Esophagus muscularis mucosa (tissue), 4 donors: ENCODE measurements around the gene PARD3B.

ENCODE experiments used
- EP300 ChIP-seq: sonication (generic); formaldehyde crosslinking; IDR thresholded peaks from one replicate; pipeline ENCODE4 v1.6.1; 2017; ENCODE audit warnings: antibody characterized with exemption
- POLR2A ChIP-seq: fragments of 450-650 bp; IDR thresholded peaks from one replicate; pipeline ENCODE4 v1.6.1; 2017; ENCODE audit warnings: antibody characterized with exemption, moderate library complexity, mild to moderate bottlenecking, low read depth
- POLR2AphosphoS5 ChIP-seq, 2 donors: sonication (generic); formaldehyde crosslinking; IDR thresholded peaks; one replicate each; pipeline ENCODE4 v1.6.1; 2017; ENCODE audit warnings: antibody characterized with exemption in 2 of 2
- TF ChIP-seq, protein P1 (sequence below), 3 experiments: fragments of 200-600 bp in 2 of 3; fragments of 450-650 bp in 1 of 3; sonication (generic) in 2 of 3; IDR thresholded peaks; one replicate each; pipeline ENCODE4 v1.5.1; 2017 to 2019; ENCODE audit warnings: antibody characterized with exemption in 3 of 3, mild to moderate bottlenecking in 2 of 3, moderate library complexity in 1 of 3

DNA sequence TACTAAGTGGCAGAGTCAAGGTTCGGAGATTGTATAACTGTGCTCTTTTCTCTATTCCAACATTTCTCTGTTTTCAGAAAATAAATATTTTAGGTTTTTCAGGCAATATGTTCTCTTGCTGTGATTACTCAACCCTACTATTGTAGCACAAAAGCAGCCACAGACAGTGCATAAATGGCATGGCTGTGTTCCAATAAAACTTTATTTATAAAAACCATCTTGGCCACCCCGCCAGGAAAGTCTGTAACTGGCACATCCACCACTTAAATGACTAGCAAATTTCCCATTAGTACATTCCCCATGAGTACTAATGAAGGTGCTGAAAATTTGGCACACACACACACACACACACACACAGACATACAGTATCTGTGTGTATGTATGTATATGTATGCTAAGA, 30.8 kb upstream of the PARD3B start:
- TF ChIP-seq, protein P1, sequence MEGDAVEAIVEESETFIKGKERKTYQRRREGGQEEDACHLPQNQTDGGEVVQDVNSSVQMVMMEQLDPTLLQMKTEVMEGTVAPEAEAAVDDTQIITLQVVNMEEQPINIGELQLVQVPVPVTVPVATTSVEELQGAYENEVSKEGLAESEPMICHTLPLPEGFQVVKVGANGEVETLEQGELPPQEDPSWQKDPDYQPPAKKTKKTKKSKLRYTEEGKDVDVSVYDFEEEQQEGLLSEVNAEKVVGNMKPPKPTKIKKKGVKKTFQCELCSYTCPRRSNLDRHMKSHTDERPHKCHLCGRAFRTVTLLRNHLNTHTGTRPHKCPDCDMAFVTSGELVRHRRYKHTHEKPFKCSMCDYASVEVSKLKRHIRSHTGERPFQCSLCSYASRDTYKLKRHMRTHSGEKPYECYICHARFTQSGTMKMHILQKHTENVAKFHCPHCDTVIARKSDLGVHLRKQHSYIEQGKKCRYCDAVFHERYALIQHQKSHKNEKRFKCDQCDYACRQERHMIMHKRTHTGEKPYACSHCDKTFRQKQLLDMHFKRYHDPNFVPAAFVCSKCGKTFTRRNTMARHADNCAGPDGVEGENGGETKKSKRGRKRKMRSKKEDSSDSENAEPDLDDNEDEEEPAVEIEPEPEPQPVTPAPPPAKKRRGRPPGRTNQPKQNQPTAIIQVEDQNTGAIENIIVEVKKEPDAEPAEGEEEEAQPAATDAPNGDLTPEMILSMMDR (IDR thresholded peaks at IDR 0.05): no peak
- TF ChIP-seq POLR2AphosphoS5 (IDR thresholded peaks at IDR 0.05): no peak
- TF ChIP-seq POLR2A: no peak
- TF ChIP-seq EP300: no peak
